ENCODE data around the gene CD2AP. TPM values are rescaled to one million over a fixed set of nuclear protein-coding genes. Genes with fewer than 3 reads are reported as not detected.

CD2AP gene
- polyA plus RNA-seq, 1 experiment: 2.2 TPM

DNA sequence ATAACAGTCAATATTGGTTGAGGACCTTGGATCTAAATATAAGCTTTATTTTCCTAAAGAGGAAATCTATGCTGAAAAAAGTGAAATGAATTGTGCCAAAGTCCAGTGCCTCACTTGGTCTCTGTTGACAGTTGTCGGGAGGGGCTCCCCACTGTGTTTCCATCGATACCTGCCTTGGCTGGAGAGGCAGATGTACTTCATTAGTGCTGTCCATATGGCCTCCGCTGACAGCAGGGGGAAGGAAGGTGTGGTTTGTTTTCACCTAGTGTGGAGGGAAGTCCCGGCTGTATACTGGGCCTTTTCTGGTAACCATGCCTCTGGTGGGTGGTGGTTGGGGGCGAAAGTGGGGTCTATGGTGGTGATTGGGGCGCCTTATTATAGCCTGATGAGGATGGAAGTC, 42.7 kb downstream of the CD2AP start:
- CTCF ChIA-PET: no interaction called here
- Histone ChIP-seq H3K36me3 (ENCODE audit: control insufficient read depth, insufficient read depth, low read length) (no peaks in the 10 kb centered on the region), H3K27me3 (ENCODE audit: control insufficient read depth, insufficient read depth, low read length) (no peaks in the 10 kb centered on the region), H3K4me3 (ENCODE audit: low read depth, low read length) (no peak overlapping the region)
- POLR2A ChIA-PET: no interaction called here
- TF ChIP-seq, protein P1, sequence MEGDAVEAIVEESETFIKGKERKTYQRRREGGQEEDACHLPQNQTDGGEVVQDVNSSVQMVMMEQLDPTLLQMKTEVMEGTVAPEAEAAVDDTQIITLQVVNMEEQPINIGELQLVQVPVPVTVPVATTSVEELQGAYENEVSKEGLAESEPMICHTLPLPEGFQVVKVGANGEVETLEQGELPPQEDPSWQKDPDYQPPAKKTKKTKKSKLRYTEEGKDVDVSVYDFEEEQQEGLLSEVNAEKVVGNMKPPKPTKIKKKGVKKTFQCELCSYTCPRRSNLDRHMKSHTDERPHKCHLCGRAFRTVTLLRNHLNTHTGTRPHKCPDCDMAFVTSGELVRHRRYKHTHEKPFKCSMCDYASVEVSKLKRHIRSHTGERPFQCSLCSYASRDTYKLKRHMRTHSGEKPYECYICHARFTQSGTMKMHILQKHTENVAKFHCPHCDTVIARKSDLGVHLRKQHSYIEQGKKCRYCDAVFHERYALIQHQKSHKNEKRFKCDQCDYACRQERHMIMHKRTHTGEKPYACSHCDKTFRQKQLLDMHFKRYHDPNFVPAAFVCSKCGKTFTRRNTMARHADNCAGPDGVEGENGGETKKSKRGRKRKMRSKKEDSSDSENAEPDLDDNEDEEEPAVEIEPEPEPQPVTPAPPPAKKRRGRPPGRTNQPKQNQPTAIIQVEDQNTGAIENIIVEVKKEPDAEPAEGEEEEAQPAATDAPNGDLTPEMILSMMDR (IDR thresholded peaks at IDR 0.05; ENCODE audit: insufficient read depth, low read depth, low read length): no peak
- DNase-seq (ENCODE audit: low read depth): no peak

DNA sequence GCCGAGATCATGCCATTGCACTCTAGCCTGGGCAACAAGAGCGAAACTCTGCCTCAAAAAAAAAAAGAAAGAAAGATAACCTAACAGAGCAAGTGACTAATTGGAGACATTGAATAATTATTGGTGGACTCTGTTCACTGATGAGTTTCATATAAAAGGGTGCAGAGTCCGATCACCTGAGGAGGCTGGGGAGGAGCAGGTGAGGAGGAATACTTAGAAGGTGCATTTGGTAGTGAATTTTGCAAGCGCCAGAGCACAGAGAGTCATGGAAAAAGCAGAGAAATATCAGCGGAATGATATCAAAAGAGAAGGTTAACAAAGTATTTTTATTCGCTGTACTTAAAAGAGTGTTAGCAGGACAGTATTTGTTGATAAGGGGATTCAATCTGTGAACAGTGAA, 44.4 kb downstream of the CD2AP start:
- TF ChIP-seq, protein P1 (IDR thresholded peaks at IDR 0.05; ENCODE audit: insufficient read depth, low read depth, low read length): no peak
- ChIA-PET POLR2A (no interaction called here), CTCF (interaction anchor here (0.9 kb wide), 1 partner anchor 12 kb away, joined by 3 read pairs; no protein-coding TSS in a partner anchor)
- Histone ChIP-seq H3K36me3 (ENCODE audit: control insufficient read depth, insufficient read depth, low read length) (no peaks in the 10 kb centered on the region), H3K4me3 (ENCODE audit: low read depth, low read length) (no peak overlapping the region), H3K27me3 (ENCODE audit: control insufficient read depth, insufficient read depth, low read length) (no peaks in the 10 kb centered on the region)
- no peak for DNase-seq (ENCODE audit: low read depth)

DNA sequence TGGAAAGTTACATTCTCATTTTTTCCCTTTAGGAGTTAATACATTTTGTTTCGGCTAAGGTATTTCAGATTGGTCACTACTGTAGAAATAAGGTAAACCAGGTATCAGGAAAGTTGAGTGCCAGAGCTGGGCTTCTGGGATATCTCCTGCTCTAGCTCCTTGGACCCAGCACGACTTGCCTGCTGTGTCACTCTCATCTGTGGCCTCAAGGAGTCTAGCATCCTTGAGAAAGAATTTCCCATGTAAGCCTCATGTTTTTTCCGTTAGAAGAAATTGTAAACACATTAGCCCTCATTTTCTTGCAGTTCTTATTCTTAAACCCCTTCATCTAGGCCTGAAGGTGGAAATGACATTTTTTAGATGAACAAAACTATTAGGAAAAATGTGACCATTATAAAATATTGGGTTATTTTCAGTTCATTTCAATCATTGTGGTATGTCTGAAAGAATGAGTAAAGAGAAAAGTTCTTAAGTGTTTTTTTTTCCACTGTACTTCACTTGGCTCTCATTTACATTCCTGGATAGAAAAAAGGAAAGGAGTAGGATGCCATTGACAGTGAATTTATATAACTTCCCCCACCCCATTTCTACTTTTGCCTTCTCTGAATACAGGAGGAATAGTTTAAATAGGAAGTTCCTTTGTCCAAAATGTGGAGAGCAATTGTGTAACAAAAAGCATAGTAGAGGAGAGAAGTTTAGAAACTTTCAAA, 46.7 kb downstream of the CD2AP start:
- H3K4me3 ChIP-seq (ENCODE audit: low read depth, low read length): no peak overlapping the region
- POLR2A ChIA-PET: no interaction called here
- H3K27me3 ChIP-seq (ENCODE audit: control insufficient read depth, insufficient read depth, low read length): no peaks in the 10 kb centered on the region
- CTCF ChIA-PET: interaction anchor here (0.9 kb wide), 1 partner anchor 11 kb away, joined by 3 read pairs; no protein-coding TSS in a partner anchor
- no peaks in the 10 kb centered on the region for H3K36me3 ChIP-seq (ENCODE audit: control insufficient read depth, insufficient read depth, low read length)
- DNase-seq (ENCODE audit: low read depth): no peak
- TF ChIP-seq, protein P1 (IDR thresholded peaks at IDR 0.05; ENCODE audit: insufficient read depth, low read depth, low read length): no peak

DNA sequence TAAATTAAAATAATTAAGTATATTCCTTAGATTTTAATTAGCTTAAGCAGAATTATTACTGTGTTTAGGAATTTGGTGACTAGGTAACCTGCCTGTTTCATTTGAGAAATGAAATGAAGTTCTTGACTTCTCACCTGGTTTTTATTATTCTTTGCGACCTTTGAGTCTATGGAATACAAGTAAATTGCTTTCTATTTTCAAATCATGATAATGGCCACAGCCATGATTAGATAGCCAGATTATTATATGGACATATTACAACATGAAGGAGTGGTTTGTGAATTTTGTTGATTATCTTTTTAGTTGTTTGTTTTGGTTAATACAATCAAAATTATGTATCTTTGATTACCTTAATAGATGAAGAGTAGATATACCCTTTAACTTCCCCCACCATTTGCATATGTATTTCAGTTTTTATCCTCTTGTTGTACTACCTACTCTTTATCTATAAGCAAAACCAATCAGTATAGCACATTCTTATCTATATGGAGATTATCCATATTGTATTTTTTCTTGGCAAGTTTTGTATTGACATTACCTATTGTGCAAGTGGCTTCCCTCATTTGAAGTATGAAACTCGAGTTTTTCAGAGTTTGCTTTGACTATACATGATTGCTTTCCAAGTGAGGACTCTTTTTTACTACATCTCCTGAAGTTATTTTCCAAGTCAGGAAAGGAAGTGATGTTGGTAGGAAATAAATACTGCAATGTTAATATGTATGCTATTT, 47.9 kb downstream of the CD2AP start:
- TF ChIP-seq, protein P1 (IDR thresholded peaks at IDR 0.05; ENCODE audit: insufficient read depth, low read depth, low read length): no peak
- CTCF ChIA-PET: no interaction called here
- no peaks in the 10 kb centered on the region for H3K27me3 ChIP-seq (ENCODE audit: control insufficient read depth, insufficient read depth, low read length)
- DNase-seq (ENCODE audit: low read depth): no peak
- no peaks in the 10 kb centered on the region for H3K36me3 ChIP-seq (ENCODE audit: control insufficient read depth, insufficient read depth, low read length)
- POLR2A ChIA-PET: no interaction called here
- H3K4me3 ChIP-seq (ENCODE audit: low read depth, low read length): no peak overlapping the region

DNA sequence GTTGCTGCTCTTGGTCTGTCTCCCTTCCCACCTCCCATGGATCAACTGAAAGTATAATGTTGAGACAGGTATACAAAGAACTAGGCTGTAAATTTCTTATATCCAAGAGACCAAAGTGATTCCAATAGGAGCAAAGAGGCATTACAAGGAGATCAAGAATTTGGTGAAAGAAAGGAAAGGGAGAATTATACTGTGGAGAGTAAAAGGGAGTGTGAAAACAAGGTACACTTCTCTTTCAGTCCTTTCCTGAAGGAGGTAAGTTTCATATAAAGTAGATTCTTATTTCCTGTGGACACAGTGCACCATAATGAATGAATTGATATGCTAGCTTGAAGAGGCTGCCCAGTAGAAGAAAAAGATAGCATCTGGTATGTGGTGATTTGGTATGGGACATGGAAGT, 49.7 kb downstream of the CD2AP start:
- DNase-seq (ENCODE audit: low read depth): no peak
- Histone ChIP-seq H3K36me3 (ENCODE audit: control insufficient read depth, insufficient read depth, low read length) (no peaks in the 10 kb centered on the region), H3K27me3 (ENCODE audit: control insufficient read depth, insufficient read depth, low read length) (no peaks in the 10 kb centered on the region), H3K4me3 (ENCODE audit: low read depth, low read length) (no peak overlapping the region)
- ChIA-PET CTCF (no interaction called here), POLR2A (no interaction called here)
- TF ChIP-seq, protein P1 (IDR thresholded peaks at IDR 0.05; ENCODE audit: insufficient read depth, low read depth, low read length): no peak

Measured in BJ (cell line).